Aorta (tissue), 5 donors: ENCODE results near the gene SETX. TPM values are rescaled to one million over a fixed set of nuclear protein-coding genes. Genes with fewer than 3 reads are reported as not detected.

ENCODE experiments used
- ATAC-seq: fragments of 200-7000 bp; cut with Tn5 transposase; one replicate; pipeline ENCODE4 v1.9.1; 2022; ENCODE audit warnings: moderate library complexity; ENCODE audit not compliant: low FRiP score
- DNase-seq, 2 donors: peaks; one replicate each; pipeline ENCODE4 v3.0.0-alpha.2; 2020
- H3K27ac ChIP-seq, 2 donors: one replicate each; pipeline ENCODE4 v1.5.1; 2013; ENCODE audit warnings: low read length in 2 of 2, mild to moderate bottlenecking in 2 of 2, moderate library complexity in 2 of 2, control low read depth in 1 of 2, inconsistent platforms in 1 of 2, low read depth in 1 of 2
- H3K27me3 ChIP-seq, 2 donors: one replicate each; pipeline ENCODE4 v1.6.1; 2013; ENCODE audit warnings: control low read depth in 1 of 2, low read length in 1 of 2, mild to moderate bottlenecking in 1 of 2, moderate library complexity in 1 of 2; ENCODE audit not compliant: insufficient read depth in 2 of 2, control insufficient read depth in 1 of 2
- H3K36me3 ChIP-seq, 2 donors: one replicate each; pipeline ENCODE4 v1.6.1; 2013; ENCODE audit warnings: control low read depth in 1 of 2, low read length in 1 of 2, mild to moderate bottlenecking in 1 of 2; ENCODE audit not compliant: insufficient read depth in 2 of 2, control insufficient read depth in 1 of 2
- H3K4me1 ChIP-seq, 2 donors: one replicate each; pipeline ENCODE4 v1.6.1; 2013; ENCODE audit warnings: low read length in 2 of 2, control low read depth in 1 of 2, mild to moderate bottlenecking in 1 of 2, moderate library complexity in 1 of 2; ENCODE audit not compliant: insufficient read depth in 2 of 2, control insufficient read depth in 1 of 2
- H3K4me3 ChIP-seq, 2 donors: one replicate each; pipeline ENCODE4 v1.5.1; 2013; ENCODE audit warnings: low read length in 2 of 2, control low read depth in 1 of 2, mild to moderate bottlenecking in 1 of 2
- H3K9me3 ChIP-seq: one replicate; pipeline ENCODE4 v1.6.1; 2013; ENCODE audit warnings: mild to moderate bottlenecking, low read length; ENCODE audit not compliant: control insufficient read depth
- WGBS, 2 donors: extraction: QIAGEN DNeasy Blood & Tissue Kit; methylation state at CpG; one replicate each; pipeline ENCODE4 v1.1.7; 2013; 5-methylcytosine and 5-hydroxymethylcytosine counted together
- intact Hi-C, 2 donors: fragments of 100-400 bp; cut with DNase I; formaldehyde crosslinking; loops; one replicate each; pipeline versions ENCODE4 v1.14.2 to v1.15.0; 2022
- polyA plus RNA-seq, 2 donors: library from polyadenylated mRNA; stranded (reverse); fragments of 200-250 nt; gene quantifications; one replicate each; pipeline ENCODE4 v1.2.3, GENCODE V29; 2013
- total RNA-seq, 2 donors: library from RNA; stranded (reverse); fragmentation: NEBNext Ultra II Directional; extraction: Animal tissue kit (Norgen Biotek cat#: 25700); gene quantifications; one replicate each; pipeline ENCODE4 v1.2.1, GENCODE V29; 2021
- donor health status: healthy with polysubstance abuse.
- donor health status: Bipolar disorder and iron deficiency.
- donor health status: DM: no; HTN: no; CAD: no.
- donor health status: DM: no; HTN: no; CAD: no.
- donor health status: DM: yes; HTN: yes; CAD: no.

The SETX gene
- total and polyA plus RNA-seq, 4 donors: 9.5 to 67.9 (median 35.8) TPM

GRCh38 chr9:132366481-132366880, 11.7 kb upstream of the SETX start:
- no peaks in the 10 kb centered on the region for H3K36me3 ChIP-seq
- no peaks in the 10 kb centered on the region for H3K9me3 ChIP-seq
- no peaks in the 10 kb centered on the region for H3K4me1 ChIP-seq
- 87 to 95% methylated on average over 4 of the region's 4 CpGs for WGBS, 2 donors
- DNase-seq (no peak), ATAC-seq (no peak)
- H3K27ac ChIP-seq: no peak overlapping the region
- intact Hi-C loops: no loop called here
- no peaks in the 10 kb centered on the region for H3K27me3 ChIP-seq
- no peak overlapping the region for H3K4me3 ChIP-seq

GRCh38 chr9:132365986-132366385, 11.2 kb upstream of the SETX start:
- Histone ChIP-seq H3K27ac (no peak overlapping the region), H3K9me3 (no peaks in the 10 kb centered on the region), H3K36me3 (no peaks in the 10 kb centered on the region), H3K27me3 (no peaks in the 10 kb centered on the region), H3K4me3 (no peak overlapping the region), H3K4me1 (no peaks in the 10 kb centered on the region)
- DNase-seq: no peak
- no peak for ATAC-seq
- 61 to 65% methylated on average over 3 of the region's 3 CpGs for WGBS, 2 donors
- intact Hi-C loops: no loop called here

- WGBS, 2 donors: 92 to 95% methylated on average over 9 of the region's 9 CpGs
- H3K27ac ChIP-seq: no peak overlapping the region
- no peak for ATAC-seq
Observed at GRCh38 chr9:132364068-132364467, 9.3 kb upstream of the SETX start.

GRCh38 chr9:132357764-132358163, 3.0 kb upstream of the SETX start:
- Histone ChIP-seq H3K27me3 (no peaks in the 10 kb centered on the region), H3K27ac (no peak overlapping the region), H3K9me3 (no peaks in the 10 kb centered on the region), H3K4me1 (peaks cover 0 to 2% of the 10 kb centered on the region in 2 donors), H3K36me3 (peaks cover 0 to 1% of the 10 kb centered on the region in 2 donors), H3K4me3 (no peak overlapping the region)
- intact Hi-C loops: no loop called here
- no peak for DNase-seq
- ATAC-seq: no peak
- WGBS, 2 donors: 80 to 83% methylated on average over 7 of the region's 7 CpGs

More at GRCh38 chr9:132364068-132364467, 9.3 kb upstream of the SETX start:
- H3K36me3 ChIP-seq: no peaks in the 10 kb centered on the region
- no peak overlapping the region for H3K4me3 ChIP-seq
- H3K9me3 ChIP-seq: no peaks in the 10 kb centered on the region
- H3K27me3 ChIP-seq: no peaks in the 10 kb centered on the region
- H3K4me1 ChIP-seq: no peaks in the 10 kb centered on the region
- DNase-seq: no peak
- intact Hi-C loops: no loop called here

- 92 to 95% methylated on average over 26 of the region's 26 CpGs for WGBS, 2 donors
- peaks cover 0 to 1% of the 10 kb centered on the region in 2 donors for H3K36me3 ChIP-seq
- H3K27ac ChIP-seq: no peak overlapping the region
- DNase-seq (no peak), ATAC-seq (no peak)
- no peaks in the 10 kb centered on the region for H3K9me3 ChIP-seq
- no peak overlapping the region for H3K4me3 ChIP-seq
- peaks cover 0 to 2% of the 10 kb centered on the region in 2 donors for H3K4me1 ChIP-seq
- H3K27me3 ChIP-seq: no peaks in the 10 kb centered on the region
- intact Hi-C loops: no loop called here
Observed at GRCh38 chr9:132356324-132356924, 1.6 kb upstream of the SETX start.

- H3K27ac ChIP-seq: no peak overlapping the region
- H3K27me3 ChIP-seq: no peaks in the 10 kb centered on the region
- 74 to 75% methylated on average over 3 of the region's 3 CpGs for WGBS, 2 donors
- ATAC-seq (no peak), DNase-seq (no peak)
- H3K9me3 ChIP-seq: no peaks in the 10 kb centered on the region
- no peak overlapping the region for H3K4me3 ChIP-seq
- peaks cover 0 to 8% of the 10 kb centered on the region in 2 donors for H3K36me3 ChIP-seq
- peaks cover 0 to 2% of the 10 kb centered on the region in 2 donors for H3K4me1 ChIP-seq
- intact Hi-C loops: no loop called here
Observed at GRCh38 chr9:132351404-132352045, 3.3 kb downstream of the SETX start.

GRCh38 chr9:132350861-132351315, 3.9 kb downstream of the SETX start:
- 59 to 66% methylated on average over 6 of the region's 6 CpGs for WGBS, 2 donors
- H3K9me3 ChIP-seq: no peaks in the 10 kb centered on the region
- H3K4me3 ChIP-seq: no peak overlapping the region

GRCh38 chr9:132348676-132349075, 6.1 kb downstream of the SETX start:
- DNase-seq (no peak), ATAC-seq (no peak)
- peaks cover 0 to 2% of the 10 kb centered on the region in 2 donors for H3K4me1 ChIP-seq
- H3K27ac ChIP-seq: no peak overlapping the region
- H3K9me3 ChIP-seq: no peaks in the 10 kb centered on the region
- intact Hi-C loops: no loop called here
- 65% methylated on average over 5 of the region's 5 CpGs for WGBS, 2 donors
- H3K4me3 ChIP-seq: no peak overlapping the region
- no peaks in the 10 kb centered on the region for H3K27me3 ChIP-seq
- peaks cover 11 to 13% of the 10 kb centered on the region in 2 donors for H3K36me3 ChIP-seq

More at GRCh38 chr9:132350861-132351315, 3.9 kb downstream of the SETX start:
- DNase-seq (no peak), ATAC-seq (no peak)
- no peak overlapping the region for H3K27ac ChIP-seq
- peaks cover 0 to 2% of the 10 kb centered on the region in 2 donors for H3K4me1 ChIP-seq
- intact Hi-C loops: no loop called here
- peaks cover 0 to 8% of the 10 kb centered on the region in 2 donors for H3K36me3 ChIP-seq
- H3K27me3 ChIP-seq: no peaks in the 10 kb centered on the region

- no peak for DNase-seq
- Histone ChIP-seq H3K9me3 (no peaks in the 10 kb centered on the region), H3K27ac (no peak overlapping the region), H3K4me3 (no peak overlapping the region), H3K4me1 (no peaks in the 10 kb centered on the region), H3K36me3 (peaks cover 13 to 24% of the 10 kb centered on the region in 2 donors), H3K27me3 (no peaks in the 10 kb centered on the region)
- 80 to 83% methylated on average over 5 of the region's 5 CpGs for WGBS, 2 donors
- no peak for ATAC-seq
- intact Hi-C loops: no loop called here
Observed at GRCh38 chr9:132346177-132346576, 8.6 kb downstream of the SETX start.
